ENCODE data around the gene GAPDHS. TPM values are rescaled to one million over a fixed set of nuclear protein-coding genes. Genes with fewer than 3 reads are reported as not detected.
A peak's percentile ranks its signal among the peaks of the same experiment; 100 is the strongest.

GAPDHS gene
- total and polyA plus RNA-seq, 2 of the 13 experiments (the other 11 are each of a cell fraction or from before 2014, with no cell fraction given), result not detected

GRCh38 chr19:35569281-35569781, 36.1 kb downstream of the GAPDHS start (continued):
- TF ChIP-seq NR2C2 (CRISPR knock-in tag; IDR thresholded peaks at IDR 0.05; ENCODE audit: borderline replicate concordance), result peak; percentile 84
- TF ChIP-seq STAG1 (CRISPR knock-in tag; IDR thresholded peaks at IDR 0.05), result no peak
- TF ChIP-seq SRSF9 (IDR thresholded peaks at IDR 0.05; ENCODE audit: borderline replicate concordance, insufficient read depth, low read depth, low read length, poor library complexity, severe bottlenecking), result no peak
- TF ChIP-seq ZNF570 (CRISPR knock-in tag; IDR thresholded peaks at IDR 0.05; ENCODE audit: borderline replicate concordance), result no peak
- TF ChIP-seq FOXO4 (CRISPR knock-in tag; conservative IDR thresholded peaks at IDR 0.05), result 0 out of 2 replicates have a peak, but pooled peaks have one; percentile 68
- peak; percentile 93 for TF ChIP-seq GATA4 (IDR thresholded peaks at IDR 0.05; ENCODE audit: borderline replicate concordance, low read depth)
- TF ChIP-seq JUND (CRISPR knock-in tag; IDR thresholded peaks at IDR 0.05), result 0 out of 2 replicates have a peak, but pooled peaks have one; percentile 39
- TF ChIP-seq ZNF512B (CRISPR knock-in tag; IDR thresholded peaks at IDR 0.05; ENCODE audit: borderline replicate concordance), result 0 out of 2 replicates have a peak, but pooled peaks have one; percentile 48
- no peak for TF ChIP-seq HIVEP1 (CRISPR knock-in tag; IDR thresholded peaks at IDR 0.05)
- peak; percentile 73 to 82 for TF ChIP-seq NR2F1 (CRISPR knock-in tag; IDR thresholded peaks at IDR 0.05)
- peak; percentile 32; the same call in 1 of the 2 replicates for TF ChIP-seq KDM4B (CRISPR knock-in tag; IDR thresholded peaks at IDR 0.05)
- no peak for TF ChIP-seq POLR2AphosphoS5 (IDR thresholded peaks at IDR 0.05; ENCODE audit: low read depth, low read length)
- peak; percentile 73 for TF ChIP-seq ZFP91 (CRISPR knock-in tag; IDR thresholded peaks at IDR 0.05; ENCODE audit: borderline replicate concordance)
- no peak for TF ChIP-seq ZNF619 (CRISPR knock-in tag; IDR thresholded peaks at IDR 0.05)
- peak; percentile 41; the same call in 1 of the 2 replicates for TF ChIP-seq ETV5 (CRISPR knock-in tag; IDR thresholded peaks at IDR 0.05; ENCODE audit: borderline replicate concordance)
- TF ChIP-seq RCOR2 (CRISPR knock-in tag; IDR thresholded peaks at IDR 0.05), result peak; percentile 57; the same call in 1 of the 2 replicates
- TF ChIP-seq ZNF737 (CRISPR knock-in tag; IDR thresholded peaks at IDR 0.05; ENCODE audit: borderline replicate concordance), result no peak
- no peak for TF ChIP-seq ZBTB49 (CRISPR knock-in tag; IDR thresholded peaks at IDR 0.05; ENCODE audit: borderline replicate concordance)
- peak; percentile 95 for TF ChIP-seq TBX2 (CRISPR knock-in tag; IDR thresholded peaks at IDR 0.05; ENCODE audit: borderline replicate concordance)
- TF ChIP-seq SIN3B (IDR thresholded peaks at IDR 0.05; ENCODE audit: low read length), result no peak
- no peak for TF ChIP-seq IKZF1 (IDR thresholded peaks at IDR 0.05)
- TF ChIP-seq GTF2F1 (IDR thresholded peaks at IDR 0.05; ENCODE audit: low read length), result no peak
- TF ChIP-seq ADNP (CRISPR knock-in tag; IDR thresholded peaks at IDR 0.05), result no peak
